GM12878 (cell line): ENCODE data around the gene NHERF1. TPM values are rescaled to one million over a fixed set of nuclear protein-coding genes. Genes with fewer than 3 reads are reported as not detected.

Source experiments
- ATAC-seq: fragments of 200-7000 bp; cut with Tn5 transposase; 3 replicates; pipeline ENCODE4 v1.9.1; 2020; ENCODE audit warnings: mild to moderate bottlenecking, moderate library complexity
- BruUV-seq: library from RNA; stranded (reverse); fragments of 400-500 nt; replicated peaks from 2 replicates; lab custom pipeline; 2021; lab: Mats Ljungman, UMichigan
- CTCF ChIA-PET: fragments of 300-600 bp; sonication (Branson Sonifier 250); formaldehyde crosslinking; extraction: SDS; loops from one replicate; lab custom pipeline; 2021; ENCODE audit warnings: inconsistent platforms; lab: Yijun Ruan, JAX
- POLR2A ChIA-PET: fragments of 350-600 bp; formaldehyde crosslinking; extraction: SDS; loops from one replicate; lab custom pipeline; 2021; ENCODE audit warnings: inconsistent platforms; lab: Charles Lee
- RAD21 ChIA-PET: fragments of 300-600 bp; sonication (Branson Sonifier 250); formaldehyde crosslinking; loops from one replicate; lab custom pipeline; 2023; ENCODE audit warnings: antibody characterized with exemption; ENCODE audit not compliant: unreplicated experiment; lab: Charles Lee
- SMC1A ChIA-PET: fragments of 300-600 bp; sonication (Branson Sonifier 250); formaldehyde crosslinking; loops from one replicate; lab custom pipeline; 2023; ENCODE audit not compliant: unreplicated experiment, uncharacterized antibody; lab: Charles Lee
- DNase-seq: peaks from one replicate; pipeline ENCODE4 v3.0.0-alpha.2; 2011; ENCODE audit warnings: low read depth, low spot score
- FAIRE-seq: peaks from 3 replicates; lab custom pipeline; 2011; peaks lifted over from hg19 to GRCh38; lab: Jason Lieb, UNC
- H2AFZ ChIP-seq: 2 replicates; pipeline ENCODE4 v1.6.0; 2011; ENCODE audit warnings: low read depth, low read length, control low read depth; ENCODE audit not compliant: control insufficient read depth
- H3K27ac ChIP-seq: 2 replicates; pipeline ENCODE4 v1.5.1; 2011; ENCODE audit warnings: control low read depth; ENCODE audit not compliant: control insufficient read depth, insufficient read depth
- H3K27me3 ChIP-seq, 2 experiments: replicated peaks in 1 of 2; 2 replicates each; pipeline versions ENCODE4 v1.6.0 to v1.6.1; 2011; ENCODE audit warnings: low read length in 1 of 2; ENCODE audit not compliant: control insufficient read depth in 2 of 2, insufficient read depth in 2 of 2
- H3K36me3 ChIP-seq, 2 experiments: 2 replicates each; pipeline ENCODE4 v1.5.1; 2011; ENCODE audit warnings: low read length in 1 of 2; ENCODE audit not compliant: control insufficient read depth in 2 of 2, insufficient read depth in 2 of 2
- H3K4me1 ChIP-seq: 2 replicates; pipeline ENCODE4 v1.6.1; 2011; ENCODE audit warnings: mild to moderate bottlenecking, low read length, moderate library complexity, mixed read lengths; ENCODE audit not compliant: control insufficient read depth, insufficient read depth
- H3K4me2 ChIP-seq: 2 replicates; pipeline ENCODE4 v1.6.0; 2011; ENCODE audit warnings: control low read depth; ENCODE audit not compliant: control insufficient read depth, insufficient read depth
- H3K4me3 ChIP-seq: fragments of 200-600 bp; sonication (generic); 2 replicates; pipeline ENCODE4 v1.5.1; 2016
- H3K79me2 ChIP-seq: 2 replicates; pipeline ENCODE4 v1.6.0; 2011; ENCODE audit warnings: low read length; ENCODE audit not compliant: control insufficient read depth, insufficient read depth
- H3K9ac ChIP-seq: 2 replicates; pipeline ENCODE4 v1.8.0; 2011; ENCODE audit warnings: low read length, control low read depth, mixed read lengths; ENCODE audit not compliant: control insufficient read depth, insufficient read depth
- H3K9me3 ChIP-seq: replicated peaks from 3 replicates; pipeline ENCODE4 v1.5.1; 2011; ENCODE audit warnings: mild to moderate bottlenecking, low read length; ENCODE audit not compliant: control insufficient read depth, insufficient read depth
- H4K20me1 ChIP-seq: 2 replicates; pipeline ENCODE4 v1.6.0; 2011; ENCODE audit not compliant: control insufficient read depth, insufficient read depth
- ASH2L ChIP-seq: fragments of 300-600, 200-600 bp; sonication (generic); IDR thresholded peaks from 2 replicates; pipeline ENCODE4 v1.6.1; 2017; ENCODE audit warnings: low read depth, mild to moderate bottlenecking, borderline replicate concordance
- ATF7 ChIP-seq: fragments of 450-650 bp; IDR thresholded peaks from 2 replicates; pipeline ENCODE4 v1.6.1; 2016; ENCODE audit warnings: low read depth, mild to moderate bottlenecking
- CBX3 ChIP-seq: fragments of 200-600 bp; sonication (generic); IDR thresholded peaks from 2 replicates; pipeline ENCODE4 v1.6.1; 2016; ENCODE audit warnings: low read depth, borderline replicate concordance
- CREB1 ChIP-seq: IDR thresholded peaks from 2 replicates; pipeline ENCODE4 v1.6.1; 2012; ENCODE audit warnings: low read depth, mild to moderate bottlenecking, inconsistent platforms
- EED ChIP-seq: sonication (generic); IDR thresholded peaks from 2 replicates; pipeline ENCODE4 v1.6.1; 2016; ENCODE audit warnings: antibody characterized with exemption, low read depth
- ESRRA ChIP-seq: IDR thresholded peaks from 2 replicates; pipeline ENCODE4 v1.6.1; 2012; ENCODE audit warnings: mild to moderate bottlenecking, low read length, improper control_type of control experiment
- HDAC6 ChIP-seq: fragments of 200-600 bp; sonication (generic); IDR thresholded peaks from one replicate; pipeline ENCODE4 v1.8.0; 2017; ENCODE audit warnings: antibody characterized with exemption; ENCODE audit not compliant: unreplicated experiment
- LARP7 ChIP-seq: fragments of 450-650 bp; IDR thresholded peaks from 2 replicates; pipeline ENCODE4 v1.6.1; 2017; ENCODE audit warnings: mild to moderate bottlenecking
- MTA2 ChIP-seq: fragments of 450-650 bp; IDR thresholded peaks from 2 replicates; pipeline ENCODE4 v1.6.1; 2016; ENCODE audit warnings: low read depth, mild to moderate bottlenecking, moderate library complexity
- SIX5 ChIP-seq: IDR thresholded peaks from 2 replicates; pipeline ENCODE4 v1.6.1; 2011; ENCODE audit warnings: mild to moderate bottlenecking, low read depth, low read length, moderate library complexity; ENCODE audit not compliant: severe bottlenecking
- SREBF2 ChIP-seq: IDR thresholded peaks from 2 replicates; pipeline ENCODE4 v1.6.1; 2012; ENCODE audit warnings: mild to moderate bottlenecking, low read length
- SUZ12 ChIP-seq: fragments of 200-600 bp; sonication (generic); IDR thresholded peaks from one replicate; pipeline ENCODE4 v1.6.1; 2018; ENCODE audit warnings: antibody characterized with exemption, mild to moderate bottlenecking; ENCODE audit not compliant: unreplicated experiment
- TCF7 ChIP-seq: IDR thresholded peaks from 2 replicates; pipeline ENCODE4 v1.6.1; 2014; ENCODE audit warnings: antibody characterized with exemption, borderline replicate concordance
- ZNF207 ChIP-seq: fragments of 450-650 bp; IDR thresholded peaks from 2 replicates; pipeline ENCODE4 v1.6.1; 2014; ENCODE audit warnings: antibody characterized with exemption, mild to moderate bottlenecking, borderline replicate concordance
- ZNF622 ChIP-seq: fragments of 450-650 bp; IDR thresholded peaks from 2 replicates; pipeline ENCODE4 v1.6.1; 2017; ENCODE audit warnings: mild to moderate bottlenecking, inconsistent platforms
- WGBS: methylation state at CpG from one replicate; pipeline ENCODE4 v1.1.6; 2016; ENCODE audit warnings: low lambda C conversion rate; ENCODE audit not compliant: insufficient replicate concordance, insufficient coverage; ENCODE audit errors: missing lambda C conversion rate; 5-methylcytosine and 5-hydroxymethylcytosine counted together
- in situ Hi-C: fragments of 300-500 bp; cut with MboI; formaldehyde crosslinking; loops from 9 replicates; pipeline ENCODE4 v1.14.3; 2018; ENCODE audit warnings: mixed read lengths
- intact Hi-C: fragments of 100-400 bp; cut with micrococcal nuclease; formaldehyde crosslinking; loops from one replicate; pipeline ENCODE4 v1.14.2; 2022; ENCODE audit not compliant: unreplicated experiment
- polyA plus RNA-seq, 11 experiments: library from polyadenylated mRNA; depleted of rRNA in 4 of 11; unstranded in 6 of 11; stranded (reverse) in 5 of 11; fragments of >200 nt; fragmentation: Nextera tagmentation in 4 of 11; fragmentation: Illumina TruSeq in 1 of 11; extraction: Ambion mirVana in 4 of 11; extraction: Trizol in 1 of 11; gene quantifications; 1 replicate in 1 of 11; 2 replicates in 10 of 11; pipeline versions ENCODE4 v1.2.1 to v1.2.3, GENCODE V29; 2011 to 2016; ENCODE audit warnings: inconsistent platforms in 2 of 11, missing spikeins in 2 of 11, low read depth in 1 of 11
- total RNA-seq, 4 experiments: library from RNA; depleted of rRNA in 3 of 4; stranded (reverse); fragments of >200 nt in 3 of 4; fragmentation: Illumina TruSeq in 1 of 4; extraction: Trizol in 1 of 4; gene quantifications; 2 replicates each; pipeline versions ENCODE4 v1.2.1 to v1.2.3, GENCODE V29; 2013 to 2021
- TF ChIP-seq, protein P1 (sequence below): IDR thresholded peaks from 2 replicates; pipeline ENCODE4 v1.6.1; 2011; ENCODE audit warnings: borderline replicate concordance, low read depth, mild to moderate bottlenecking, moderate library complexity, mixed read lengths, low read length; ENCODE audit not compliant: insufficient read depth; ENCODE audit errors: extremely low read length
- TF ChIP-seq, protein P2 (sequence below): IDR thresholded peaks from 2 replicates; pipeline ENCODE4 v1.6.1; 2011; ENCODE audit warnings: mild to moderate bottlenecking, low read depth, low read length, moderate library complexity; ENCODE audit not compliant: insufficient replicate concordance
- TF ChIP-seq, protein P3 (sequence below): IDR thresholded peaks from 2 replicates; pipeline ENCODE4 v1.6.1; 2012; ENCODE audit warnings: mild to moderate bottlenecking, low read depth, low read length

Gene NHERF1
- total and polyA plus RNA-seq, 10 of the 15 experiments (the other 5 are each of a cell fraction or from before 2014, with no cell fraction given), result 13.4 to 61.6 (median 39.0) TPM

GRCh38 chr17:74773871-74774286, 25.5 kb downstream of the NHERF1 start (continued):
- TF ChIP-seq EED, result no peak

DNA sequence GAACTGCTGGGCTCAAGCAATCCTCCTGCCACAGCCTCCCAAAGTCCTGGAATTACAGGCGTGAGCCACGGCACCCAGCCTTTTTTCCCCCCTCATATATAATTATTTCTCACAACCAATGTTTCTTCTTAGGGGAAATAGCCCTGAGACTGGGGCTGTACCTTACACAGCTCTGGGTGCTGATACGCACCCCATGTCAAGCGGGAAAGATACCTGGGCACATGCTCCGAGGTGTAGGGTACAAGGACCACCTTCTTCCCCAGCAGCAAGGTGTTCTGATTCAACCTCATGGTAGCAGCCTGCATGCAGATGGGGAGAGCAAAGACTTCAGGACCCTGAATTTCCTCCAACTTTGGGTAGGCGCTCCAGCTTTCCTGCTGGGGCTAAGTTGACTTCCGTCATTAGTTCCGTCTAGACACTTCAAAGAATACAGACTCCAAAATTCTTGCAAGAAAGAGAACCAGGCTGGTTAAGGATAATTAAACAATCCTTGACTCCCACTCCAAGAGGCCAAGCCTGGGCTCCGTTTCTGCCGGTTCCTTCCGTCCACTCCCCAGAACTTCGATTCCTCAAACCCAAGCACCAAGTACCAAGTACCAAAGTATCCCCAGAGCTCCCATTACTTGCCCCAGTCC, 27.1 kb downstream of the NHERF1 start:
- Histone ChIP-seq H2AFZ (peak overlapping the region; percentile 91), H3K79me2 (peaks cover 16% of the 10 kb centered on the region), H3K4me2 (peak overlapping the region; percentile 89), H3K27me3 (no peaks in the 10 kb centered on the region), H4K20me1 (no peaks in the 10 kb centered on the region; the same call in 1 of the 2 replicates), H3K27ac (peak overlapping the region; percentile 59), H3K9ac (peak overlapping the region; percentile 86), H3K4me1 (peaks cover 23% of the 10 kb centered on the region), H3K36me3 (peaks cover 19 to 23% of the 10 kb centered on the region in 2 experiments; a peak in 3 of 4 replicates), H3K9me3 (no peaks in the 10 kb centered on the region), H3K4me3 (peak overlapping the region; percentile 73)
- ChIA-PET RAD21 (interaction anchor here (1.0 to 3.5 kb wide), 8 partner anchors 16 to 185 kb away, joined by 3 to 13 read pairs (median 4); partner anchors contain the start of gene RAB37), POLR2A (interaction anchor here (0.6 to 2.3 kb wide), 12 partner anchors 16 to 1011 kb away, joined by 3 to 15 read pairs (median 4); partner anchors contain the start of gene FDXR), CTCF (interaction anchor here (0.7 to 7.0 kb wide), 11 partner anchors 16 to 215 kb away, joined by 3 to 60 read pairs (median 3); no protein-coding TSS in a partner anchor), SMC1A (interaction anchor here (0.8 to 2.9 kb wide), 4 partner anchors 21 to 37 kb away, joined by 3 to 10 read pairs (median 8); no protein-coding TSS in a partner anchor)
- intact Hi-C loops, result no loop called here
- TSS peak; percentile 88 for BruUV-seq
- FAIRE-seq (no peak), ATAC-seq (no peak), DNase-seq (no peak)
- in situ Hi-C loops, result no loop called here
- 25% methylated on average over 12 of the region's 12 CpGs for WGBS
- no peak for TF ChIP-seq HDAC6
- TF ChIP-seq SIX5, result no peak
- TF ChIP-seq, protein P1, sequence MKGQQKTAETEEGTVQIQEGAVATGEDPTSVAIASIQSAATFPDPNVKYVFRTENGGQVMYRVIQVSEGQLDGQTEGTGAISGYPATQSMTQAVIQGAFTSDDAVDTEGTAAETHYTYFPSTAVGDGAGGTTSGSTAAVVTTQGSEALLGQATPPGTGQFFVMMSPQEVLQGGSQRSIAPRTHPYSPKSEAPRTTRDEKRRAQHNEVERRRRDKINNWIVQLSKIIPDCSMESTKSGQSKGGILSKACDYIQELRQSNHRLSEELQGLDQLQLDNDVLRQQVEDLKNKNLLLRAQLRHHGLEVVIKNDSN, result no peak
- TF ChIP-seq ZNF622, result no peak
- TF ChIP-seq SREBF2, result no peak
- TF ChIP-seq SUZ12, result no peak
- TF ChIP-seq ESRRA, result no peak
- TF ChIP-seq TCF7, result no peak
- TF ChIP-seq, protein P2, sequence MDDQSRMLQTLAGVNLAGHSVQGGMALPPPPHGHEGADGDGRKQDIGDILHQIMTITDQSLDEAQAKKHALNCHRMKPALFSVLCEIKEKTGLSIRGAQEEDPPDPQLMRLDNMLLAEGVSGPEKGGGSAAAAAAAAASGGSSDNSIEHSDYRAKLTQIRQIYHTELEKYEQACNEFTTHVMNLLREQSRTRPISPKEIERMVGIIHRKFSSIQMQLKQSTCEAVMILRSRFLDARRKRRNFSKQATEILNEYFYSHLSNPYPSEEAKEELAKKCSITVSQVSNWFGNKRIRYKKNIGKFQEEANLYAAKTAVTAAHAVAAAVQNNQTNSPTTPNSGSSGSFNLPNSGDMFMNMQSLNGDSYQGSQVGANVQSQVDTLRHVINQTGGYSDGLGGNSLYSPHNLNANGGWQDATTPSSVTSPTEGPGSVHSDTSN, result no peak
- no peak for TF ChIP-seq ASH2L
- TF ChIP-seq, protein P3, sequence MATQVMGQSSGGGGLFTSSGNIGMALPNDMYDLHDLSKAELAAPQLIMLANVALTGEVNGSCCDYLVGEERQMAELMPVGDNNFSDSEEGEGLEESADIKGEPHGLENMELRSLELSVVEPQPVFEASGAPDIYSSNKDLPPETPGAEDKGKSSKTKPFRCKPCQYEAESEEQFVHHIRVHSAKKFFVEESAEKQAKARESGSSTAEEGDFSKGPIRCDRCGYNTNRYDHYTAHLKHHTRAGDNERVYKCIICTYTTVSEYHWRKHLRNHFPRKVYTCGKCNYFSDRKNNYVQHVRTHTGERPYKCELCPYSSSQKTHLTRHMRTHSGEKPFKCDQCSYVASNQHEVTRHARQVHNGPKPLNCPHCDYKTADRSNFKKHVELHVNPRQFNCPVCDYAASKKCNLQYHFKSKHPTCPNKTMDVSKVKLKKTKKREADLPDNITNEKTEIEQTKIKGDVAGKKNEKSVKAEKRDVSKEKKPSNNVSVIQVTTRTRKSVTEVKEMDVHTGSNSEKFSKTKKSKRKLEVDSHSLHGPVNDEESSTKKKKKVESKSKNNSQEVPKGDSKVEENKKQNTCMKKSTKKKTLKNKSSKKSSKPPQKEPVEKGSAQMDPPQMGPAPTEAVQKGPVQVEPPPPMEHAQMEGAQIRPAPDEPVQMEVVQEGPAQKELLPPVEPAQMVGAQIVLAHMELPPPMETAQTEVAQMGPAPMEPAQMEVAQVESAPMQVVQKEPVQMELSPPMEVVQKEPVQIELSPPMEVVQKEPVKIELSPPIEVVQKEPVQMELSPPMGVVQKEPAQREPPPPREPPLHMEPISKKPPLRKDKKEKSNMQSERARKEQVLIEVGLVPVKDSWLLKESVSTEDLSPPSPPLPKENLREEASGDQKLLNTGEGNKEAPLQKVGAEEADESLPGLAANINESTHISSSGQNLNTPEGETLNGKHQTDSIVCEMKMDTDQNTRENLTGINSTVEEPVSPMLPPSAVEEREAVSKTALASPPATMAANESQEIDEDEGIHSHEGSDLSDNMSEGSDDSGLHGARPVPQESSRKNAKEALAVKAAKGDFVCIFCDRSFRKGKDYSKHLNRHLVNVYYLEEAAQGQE, result no peak
- no peak for TF ChIP-seq LARP7
- TF ChIP-seq CBX3, result no peak
- no peak for TF ChIP-seq ZNF207
- TF ChIP-seq ATF7, result no peak
- no peak for TF ChIP-seq CREB1
- TF ChIP-seq MTA2, result no peak
